IMR-90 (cell line): Measurements from ENCODE around the gene CAPRIN1. TPM values are rescaled to one million over a fixed set of nuclear protein-coding genes. Genes with fewer than 3 reads are reported as not detected.

Experiments
- ATAC-seq: fragments of 200-7000 bp; cut with Tn5 transposase; 2 replicates; pipeline ENCODE4 v1.9.1; 2020; ENCODE audit warnings: low read depth, mild to moderate bottlenecking, moderate library complexity
- BruUV-seq: library from RNA; stranded (reverse); fragments of 400-500 nt; replicated peaks from 2 replicates; lab custom pipeline; 2021; lab: Mats Ljungman, UMichigan
- CTCF ChIA-PET: fragments of 300-600 bp; formaldehyde crosslinking; extraction: SDS; loops from one replicate; lab custom pipeline; 2021; ENCODE audit warnings: antibody characterized with exemption; lab: Yijun Ruan, JAX
- POLR2A ChIA-PET: fragments of 300-600 bp; sonication (Branson Sonifier 250); formaldehyde crosslinking; loops from one replicate; lab custom pipeline; 2022; ENCODE audit warnings: antibody characterized with exemption; ENCODE audit not compliant: unreplicated experiment; lab: Charles Lee
- DNase-seq: peaks from one replicate; pipeline ENCODE4 v3.0.0; 2013
- H2AFZ ChIP-seq: replicated peaks from 2 replicates; pipeline ENCODE3; 2013; ENCODE audit warnings: low read length, mild to moderate bottlenecking; ENCODE audit not compliant: poor library complexity
- H2AK5ac ChIP-seq: 2 replicates; pipeline ENCODE4 v1.6.1; 2013; ENCODE audit warnings: low read depth, low read length, inconsistent platforms
- H2AK9ac ChIP-seq: replicated peaks from 2 replicates; pipeline ENCODE3; 2013; ENCODE audit warnings: mild to moderate bottlenecking, low read depth, low read length, moderate library complexity; ENCODE audit not compliant: poor library complexity
- H2BK120ac ChIP-seq: 2 replicates; pipeline ENCODE4 v1.6.1; 2013; ENCODE audit warnings: low read depth, low read length, inconsistent platforms
- H2BK15ac ChIP-seq: 3 replicates; pipeline ENCODE4 v1.6.1; 2013; ENCODE audit warnings: low read depth, low read length, inconsistent platforms
- H2BK20ac ChIP-seq: 2 replicates; pipeline ENCODE4 v1.6.1; 2013; ENCODE audit warnings: low read depth, mild to moderate bottlenecking, inconsistent platforms, low read length, moderate library complexity
- H2BK5ac ChIP-seq: 2 replicates; pipeline ENCODE4 v1.6.1; 2013; ENCODE audit warnings: mild to moderate bottlenecking, low read depth, low read length, inconsistent platforms; ENCODE audit not compliant: poor library complexity, severe bottlenecking
- H3K14ac ChIP-seq: replicated peaks from 2 replicates; pipeline ENCODE4 v1.6.1; 2013; ENCODE audit warnings: low read depth, low read length, inconsistent platforms
- H3K18ac ChIP-seq: 2 replicates; pipeline ENCODE4 v1.6.1; 2013; ENCODE audit warnings: low read depth, low read length, control low read depth
- H3K23ac ChIP-seq: 2 replicates; pipeline ENCODE4 v1.6.1; 2013; ENCODE audit warnings: low read depth, low read length, inconsistent platforms
- H3K27ac ChIP-seq: 2 replicates; pipeline ENCODE4 v1.5.1; 2013; ENCODE audit warnings: mild to moderate bottlenecking, control low read depth, low read length; ENCODE audit not compliant: insufficient read depth
- H3K27me3 ChIP-seq: 2 replicates; pipeline ENCODE4 v1.6.1; 2013; ENCODE audit warnings: low read length; ENCODE audit not compliant: control insufficient read depth, insufficient read depth
- H3K36me3 ChIP-seq: 2 replicates; pipeline ENCODE4 v1.6.1; 2013; ENCODE audit warnings: low read length, mixed read lengths; ENCODE audit not compliant: control insufficient read depth, insufficient read depth
- H3K4ac ChIP-seq: 2 replicates; pipeline ENCODE4 v1.6.1; 2013; ENCODE audit warnings: low read depth, low read length, inconsistent platforms
- H3K4me1 ChIP-seq: 2 replicates; pipeline ENCODE4 v1.6.1; 2013; ENCODE audit warnings: low read length, mixed read lengths; ENCODE audit not compliant: control insufficient read depth, insufficient read depth
- H3K4me2 ChIP-seq: 2 replicates; pipeline ENCODE4 v1.6.1; 2013; ENCODE audit warnings: low read depth, mild to moderate bottlenecking, control low read depth, low read length, moderate library complexity
- H3K4me3 ChIP-seq: 2 replicates; pipeline ENCODE4 v1.5.1; 2013; ENCODE audit warnings: low read depth, mild to moderate bottlenecking, control low read depth, low read length, moderate library complexity; ENCODE audit not compliant: insufficient read depth
- H3K56ac ChIP-seq: 2 replicates; pipeline ENCODE4 v1.6.1; 2013; ENCODE audit warnings: low read length, inconsistent platforms; ENCODE audit not compliant: insufficient read depth; ENCODE audit errors: extremely low read depth
- H3K79me1 ChIP-seq, 2 experiments: 2 replicates each; pipeline ENCODE4 v1.6.1; 2013; ENCODE audit warnings: low read length in 2 of 2, inconsistent platforms in 1 of 2, low read depth in 1 of 2
- H3K9ac ChIP-seq: 2 replicates; pipeline ENCODE4 v1.6.1; 2013; ENCODE audit warnings: low read depth, low read length, control low read depth
- H3K9me1 ChIP-seq: 2 replicates; pipeline ENCODE4 v1.6.1; 2013; ENCODE audit warnings: low read length, inconsistent platforms; ENCODE audit not compliant: insufficient read depth
- H3K9me3 ChIP-seq: 2 replicates; pipeline ENCODE4 v1.6.1; 2013; ENCODE audit warnings: low read length; ENCODE audit not compliant: control insufficient read depth, insufficient read depth
- H4K20me1 ChIP-seq: 2 replicates; pipeline ENCODE4 v1.6.1; 2013; ENCODE audit warnings: low read length, inconsistent platforms; ENCODE audit not compliant: insufficient read depth
- H4K5ac ChIP-seq: 2 replicates; pipeline ENCODE4 v1.6.1; 2013; ENCODE audit warnings: mild to moderate bottlenecking, low read depth, low read length, control low read depth
- H4K8ac ChIP-seq, 2 experiments: 2 replicates each; pipeline ENCODE4 v1.6.1; 2013; ENCODE audit warnings: low read depth in 2 of 2, low read length in 2 of 2, control low read depth in 1 of 2, inconsistent platforms in 1 of 2
- H4K91ac ChIP-seq: 2 replicates; pipeline ENCODE4 v1.6.1; 2013; ENCODE audit warnings: low read depth, low read length, inconsistent platforms; ENCODE audit not compliant: insufficient read depth
- CEBPB ChIP-seq: IDR thresholded peaks from 2 replicates; pipeline ENCODE4 v1.6.1; 2012; ENCODE audit warnings: low read depth, low read length, improper control_type of control experiment
- CHD1 ChIP-seq: IDR thresholded peaks from 2 replicates; pipeline ENCODE4 v1.6.1; 2012; ENCODE audit warnings: low read depth, low read length, improper control_type of control experiment
- CTCF ChIP-seq: conservative IDR thresholded peaks from 2 replicates; pipeline ENCODE4 v1.5.1; 2012; ENCODE audit warnings: mild to moderate bottlenecking, low read depth, low read length, improper control_type of control experiment
- FOS ChIP-seq: fragments of 150-350 bp; IDR thresholded peaks from 2 replicates; pipeline ENCODE4 v1.6.1; 2016; ENCODE audit warnings: low read depth, low read length
- MAZ ChIP-seq: IDR thresholded peaks from 2 replicates; pipeline ENCODE4 v1.6.1; 2012; ENCODE audit warnings: low read depth, mild to moderate bottlenecking, low read length, improper control_type of control experiment, moderate library complexity, borderline replicate concordance
- MXI1 ChIP-seq: IDR thresholded peaks from 2 replicates; pipeline ENCODE4 v1.6.1; 2012; ENCODE audit warnings: low read depth, mild to moderate bottlenecking, low read length, moderate library complexity, borderline replicate concordance
- NFE2L2 ChIP-seq: fragments of 150-350 bp; IDR thresholded peaks from 2 replicates; pipeline ENCODE4 v1.6.1; 2016; ENCODE audit warnings: low read depth, mild to moderate bottlenecking, low read length
- POLR2A ChIP-seq: IDR thresholded peaks from 2 replicates; pipeline ENCODE4 v1.6.1; 2012; ENCODE audit warnings: mild to moderate bottlenecking, low read depth, low read length
- RAD21 ChIP-seq: IDR thresholded peaks from 2 replicates; pipeline ENCODE4 v1.6.1; 2012; ENCODE audit warnings: low read length, improper control_type of control experiment
- RCOR1 ChIP-seq: IDR thresholded peaks from 2 replicates; pipeline ENCODE4 v1.6.1; 2012; ENCODE audit warnings: mild to moderate bottlenecking, low read length, improper control_type of control experiment; ENCODE audit not compliant: insufficient replicate concordance
- RFX5 ChIP-seq: IDR thresholded peaks from 2 replicates; pipeline ENCODE4 v1.8.0; 2012; ENCODE audit warnings: low read depth, mild to moderate bottlenecking, low read length, moderate library complexity
- SMC3 ChIP-seq: fragments of 150-350 bp; IDR thresholded peaks from 2 replicates; pipeline ENCODE4 v1.6.1; 2016; ENCODE audit warnings: low read depth, mild to moderate bottlenecking, antibody characterized with exemption, low read length, moderate library complexity
- USF2 ChIP-seq: fragments of 150-350 bp; IDR thresholded peaks from 2 replicates; pipeline ENCODE4 v1.6.1; 2017; ENCODE audit warnings: mild to moderate bottlenecking, antibody characterized with exemption, low read length, low read depth
- WGBS, 2 experiments: methylation state at CpG; one replicate each; pipeline versions ENCODE4 v1.1.5 to v1.1.7; 2013; ENCODE audit warnings: missing lambda C conversion rate in 2 of 2; ENCODE audit not compliant: insufficient read length in 1 of 2; ENCODE audit errors: extremely low coverage in 2 of 2; 5-methylcytosine and 5-hydroxymethylcytosine counted together
- dilution Hi-C: fragments of 300-500 bp; cut with HindIII; formaldehyde crosslinking; loops from one replicate; pipeline ENCODE4 v1.14.3; 2018; ENCODE audit warnings: low sequenced_read_pairs; ENCODE audit not compliant: unreplicated experiment
- in situ Hi-C: fragments of 300-500 bp; cut with MboI; formaldehyde crosslinking; loops from 3 replicates; pipeline ENCODE4 v1.14.3; 2019; ENCODE audit warnings: low sequenced_read_pairs, inconsistent platforms, mixed read lengths
- intact Hi-C: fragments of 100-400 bp; cut with micrococcal nuclease; formaldehyde crosslinking; loops from 2 replicates; pipeline ENCODE4 v1.10.0; 2022
- polyA plus RNA-seq, 3 experiments: library from polyadenylated mRNA; depleted of rRNA; stranded (reverse); fragments of >200 nt; gene quantifications; 2 replicates each; pipeline ENCODE4 v1.2.3, GENCODE V29; 2012; ENCODE audit warnings: low replicate concordance in 1 of 3
- total RNA-seq: library from RNA; depleted of rRNA; stranded (reverse); fragments of >200 nt; gene quantifications from 2 replicates; pipeline ENCODE4 v1.2.3, GENCODE V29; 2012

Gene CAPRIN1
- total and polyA plus RNA-seq, 2 of the 4 experiments (the other 2 are of a cell fraction): 127 to 253 TPM

- no peaks in the 10 kb centered on the region for H3K27me3 ChIP-seq
- WGBS, 2 experiments: 94% methylated on average over 3 of the region's 8 CpGs; no CpG with 5 or more reads in 1 of the 2 experiments
- H4K20me1 ChIP-seq: no peaks in the 10 kb centered on the region; the same call in 1 of the 2 replicates
- no peak overlapping the region for H3K9ac ChIP-seq
- peaks cover 7% of the 10 kb centered on the region for H3K9me1 ChIP-seq
- BruUV-seq: no TSS peak
- no peaks in the 10 kb centered on the region for H3K4me1 ChIP-seq
- no peak overlapping the region for H2BK5ac ChIP-seq
- H2BK120ac ChIP-seq: no peak overlapping the region
- no peak overlapping the region for H3K18ac ChIP-seq
- DNase-seq (no peak), ATAC-seq (no peak)
- H3K4me2 ChIP-seq: no peak overlapping the region
- H2BK20ac ChIP-seq: no peak overlapping the region
- H2AK9ac ChIP-seq: no peak overlapping the region
- TF ChIP-seq MXI1: no peak
- no peak for TF ChIP-seq RAD21
- TF ChIP-seq CHD1: no peak
- no peak for TF ChIP-seq FOS
- TF ChIP-seq SMC3: no peak
- no peak for TF ChIP-seq CTCF
- TF ChIP-seq RFX5: no peak
- no peak for TF ChIP-seq POLR2A
- TF ChIP-seq CEBPB: no peak
- TF ChIP-seq NFE2L2: no peak
- TF ChIP-seq USF2: no peak
- TF ChIP-seq RCOR1: no peak
- no peak for TF ChIP-seq MAZ
- H2AFZ ChIP-seq: no peak overlapping the region
- no peak overlapping the region for H3K14ac ChIP-seq
- no peak overlapping the region for H4K5ac ChIP-seq
- H3K4me3 ChIP-seq: no peak overlapping the region
- 0 out of 4 replicates have a peak, but pooled peaks cover 4 to 8% of the 10 kb centered on the region in 2 experiments for H3K79me1 ChIP-seq
- H3K36me3 ChIP-seq: peaks cover 72% of the 10 kb centered on the region
- H2BK15ac ChIP-seq: no peak overlapping the region
- no peak overlapping the region for H4K91ac ChIP-seq
- dilution Hi-C loops: no loop called here
- no peaks in the 10 kb centered on the region for H3K9me3 ChIP-seq
- no peak overlapping the region for H3K23ac ChIP-seq
- H2AK5ac ChIP-seq: no peak overlapping the region
- no peak overlapping the region for H4K8ac ChIP-seq
- H3K27ac ChIP-seq: no peak overlapping the region
- H3K56ac ChIP-seq: no peak overlapping the region
- no peak overlapping the region for H3K4ac ChIP-seq
- POLR2A ChIA-PET: no interaction called here
- CTCF ChIA-PET: no interaction called here
- in situ Hi-C loops: no loop called here
- intact Hi-C loops: no loop called here
These were observed 84.9 kb downstream of the CAPRIN1 start for GRCh38 chr11:34136420-34136819.
